DND-41 (cell line): ENCODE measurements around the gene COL6A3.

Experiments
- ATAC-seq: fragments of 200-7000 bp; cut with Tn5 transposase; 3 replicates; pipeline ENCODE4 v1.9.1; 2021; ENCODE audit warnings: low read depth; ENCODE audit not compliant: insufficient read depth
- DNase-seq: peaks from one replicate; pipeline ENCODE4 v3.0.0-alpha.2; 2020
- H2AFZ ChIP-seq: 2 replicates; pipeline ENCODE4 v1.6.0; 2012; ENCODE audit warnings: low read depth, low read length
- H3K27ac ChIP-seq: 2 replicates; pipeline ENCODE4 v1.5.1; 2012; ENCODE audit warnings: low read length, inconsistent platforms
- H3K27me3 ChIP-seq: fragments of 200-600 bp; sonication (generic); 2 replicates; pipeline ENCODE4 v1.6.0; 2012; ENCODE audit warnings: low read length, mild to moderate bottlenecking, inconsistent platforms; ENCODE audit not compliant: insufficient read depth, poor library complexity
- H3K36me3 ChIP-seq: 2 replicates; pipeline ENCODE4 v1.5.1; 2012; ENCODE audit warnings: low read length, inconsistent platforms; ENCODE audit not compliant: insufficient read depth
- H3K4me1 ChIP-seq: 2 replicates; pipeline ENCODE4 v1.5.1; 2012; ENCODE audit warnings: mild to moderate bottlenecking, low read length; ENCODE audit not compliant: insufficient read depth
- H3K4me2 ChIP-seq: 2 replicates; pipeline ENCODE4 v1.6.0; 2012; ENCODE audit warnings: mild to moderate bottlenecking, moderate library complexity, low read length, inconsistent platforms; ENCODE audit not compliant: insufficient read depth
- H3K4me3 ChIP-seq, 2 experiments: fragments of 200-600 bp in 1 of 2; shearing (Covaris generic) in 1 of 2; 2 replicates each; pipeline ENCODE4 v1.5.1; 2012 to 2016; ENCODE audit warnings: inconsistent platforms in 2 of 2, low read length in 2 of 2, mild to moderate bottlenecking in 2 of 2, low read depth in 1 of 2, moderate library complexity in 1 of 2
- H3K79me2 ChIP-seq: 2 replicates; pipeline ENCODE4 v1.6.0; 2012; ENCODE audit warnings: low read length, inconsistent platforms; ENCODE audit not compliant: insufficient read depth
- H3K9ac ChIP-seq: 2 replicates; pipeline ENCODE4 v1.6.0; 2012; ENCODE audit warnings: low read depth, mild to moderate bottlenecking, inconsistent platforms, low read length, moderate library complexity
- H3K9me3 ChIP-seq: 2 replicates; pipeline ENCODE4 v1.5.1; 2012; ENCODE audit warnings: low read length, moderate library complexity, mild to moderate bottlenecking, inconsistent platforms; ENCODE audit not compliant: insufficient read depth, severe bottlenecking
- H4K20me1 ChIP-seq: 2 replicates; pipeline ENCODE4 v1.6.0; 2012; ENCODE audit warnings: low read length; ENCODE audit not compliant: insufficient read depth
- CTCF ChIP-seq: IDR thresholded peaks from 2 replicates; pipeline ENCODE4 v1.5.1; 2012; ENCODE audit warnings: borderline replicate concordance, low read length, moderate library complexity, mild to moderate bottlenecking; ENCODE audit not compliant: poor library complexity, severe bottlenecking; ENCODE audit errors: extremely low read depth
- EZH2 ChIP-seq: IDR thresholded peaks from 3 replicates; pipeline ENCODE4 v1.6.1; 2012; ENCODE audit warnings: borderline replicate concordance, low read depth, mild to moderate bottlenecking, moderate library complexity, low read length, inconsistent platforms; ENCODE audit not compliant: severe bottlenecking

The COL6A3 gene

GRCh38 chr2:237345891-237346640 is 67.9 kb downstream of the COL6A3 start:
- no peak overlapping the region for H3K4me2 ChIP-seq
- H3K27me3 ChIP-seq, result peaks cover 13% of the 10 kb centered on the region
- no peaks in the 10 kb centered on the region for H3K79me2 ChIP-seq
- H3K4me1 ChIP-seq, result no peaks in the 10 kb centered on the region
- H3K36me3 ChIP-seq, result no peaks in the 10 kb centered on the region
- H3K27ac ChIP-seq, result no peak overlapping the region
- DNase-seq, result no peak
- no peak overlapping the region for H2AFZ ChIP-seq
- ATAC-seq, result no peak
- no peaks in the 10 kb centered on the region for H3K9me3 ChIP-seq
- H3K4me3 ChIP-seq, result no peak overlapping the region
- no peaks in the 10 kb centered on the region for H4K20me1 ChIP-seq
- H3K9ac ChIP-seq, result no peak overlapping the region
- TF ChIP-seq CTCF (no peak), EZH2 (no peak)

- Histone ChIP-seq H3K27ac (no peak overlapping the region), H3K36me3 (no peaks in the 10 kb centered on the region), H4K20me1 (no peaks in the 10 kb centered on the region), H2AFZ (no peak overlapping the region), H3K4me1 (no peaks in the 10 kb centered on the region), H3K4me2 (no peak overlapping the region), H3K4me3 (no peak overlapping the region), H3K27me3 (peaks cover 10% of the 10 kb centered on the region), H3K79me2 (no peaks in the 10 kb centered on the region), H3K9ac (no peak overlapping the region), H3K9me3 (no peaks in the 10 kb centered on the region)
- TF ChIP-seq EZH2 (no peak), CTCF (no peak)
- no peak for ATAC-seq
- DNase-seq, result no peak
Measured at GRCh38 chr2:237345411-237345810, 68.6 kb downstream of the COL6A3 start.

GRCh38 chr2:237344942-237345341 is 69.0 kb downstream of the COL6A3 start:
- TF ChIP-seq CTCF (no peak), EZH2 (no peak)
- no peaks in the 10 kb centered on the region for H3K36me3 ChIP-seq
- H3K27me3 ChIP-seq, result peaks cover 10% of the 10 kb centered on the region
- H4K20me1 ChIP-seq, result no peaks in the 10 kb centered on the region
- DNase-seq (no peak), ATAC-seq (no peak)
- no peaks in the 10 kb centered on the region for H3K4me1 ChIP-seq
- no peaks in the 10 kb centered on the region for H3K9me3 ChIP-seq
- no peak overlapping the region for H3K4me2 ChIP-seq
- no peak overlapping the region for H3K4me3 ChIP-seq
- no peak overlapping the region for H3K27ac ChIP-seq
- no peaks in the 10 kb centered on the region for H3K79me2 ChIP-seq
- H3K9ac ChIP-seq, result no peak overlapping the region
- H2AFZ ChIP-seq, result no peak overlapping the region
